Adrenal gland (tissue), 12 donors: ENCODE data around the gene CIRBP. TPM values are rescaled to one million over a fixed set of nuclear protein-coding genes. Genes with fewer than 3 reads are reported as not detected.

Source experiments
- DNase-seq, 7 donors: peaks; one replicate each; pipeline ENCODE4 v3.0.0-alpha.2; 2019 to 2020
- H3K27ac ChIP-seq, 5 donors: fragments of 200-600 bp; sonication (generic) in 4 of 5; 1 replicate in 3 of 5; 2 replicates in 2 of 5; pipeline versions ENCODE4 v1.5.1 to v1.8.0; 2016 to 2020; ENCODE audit warnings: mild to moderate bottlenecking in 1 of 5
- H3K27me3 ChIP-seq: fragments of 200-600 bp; 2 replicates; pipeline ENCODE4 v1.8.0; 2021
- H3K36me3 ChIP-seq, 2 donors: fragments of 200-600 bp; replicated peaks in 1 of 2; 1 replicate in 1 of 2; 2 replicates in 1 of 2; pipeline versions ENCODE4 v1.5.1 to v1.8.0; 2018 to 2022
- H3K4me1 ChIP-seq, 2 donors: fragments of 200-600 bp; replicated peaks in 1 of 2; 1 replicate in 1 of 2; 2 replicates in 1 of 2; pipeline versions ENCODE4 v1.5.1 to v1.8.0; 2018 to 2021
- H3K4me3 ChIP-seq, 4 donors: fragments of 200-600 bp; sonication (generic) in 3 of 4; one replicate each; pipeline ENCODE4 v1.5.1; 2016 to 2018
- H3K9me3 ChIP-seq, 3 donors: fragments of 200-600 bp; sonication (generic) in 1 of 3; replicated peaks in 1 of 3; 1 replicate in 2 of 3; 2 replicates in 1 of 3; pipeline versions ENCODE4 v1.5.1 to v1.8.0; 2016 to 2021
- POLR2A ChIP-seq, 2 donors: fragments of 450-650 bp; IDR thresholded peaks; one replicate each; pipeline ENCODE4 v1.6.1; 2017; ENCODE audit warnings: antibody characterized with exemption in 2 of 2, mild to moderate bottlenecking in 2 of 2, moderate library complexity in 1 of 2
- WGBS, 4 donors: extraction: QIAGEN DNeasy Blood & Tissue Kit in 2 of 4; methylation state at CpG; one replicate each; pipeline versions ENCODE4 v1.1.5 to v1.1.7; 2013 to 2017; 5-methylcytosine and 5-hydroxymethylcytosine counted together
- intact Hi-C, 2 donors: fragments of 100-400 bp; cut with DNase I; formaldehyde crosslinking; loops; one replicate each; pipeline versions ENCODE4 v1.14.1 to v1.15.0; 2022 to 2023
- polyA plus RNA-seq, 3 donors: library from polyadenylated mRNA; stranded (reverse); fragments of 200-250 nt in 2 of 3; fragments of 350-450 nt in 1 of 3; fragmentation: Illumina TruSeq in 1 of 3; extraction: RNeasy Lipid Tissue Mini Kit (QIAGEN cat#74804) in 1 of 3; gene quantifications; one replicate each; pipeline ENCODE4 v1.2.3, GENCODE V29; 2013 to 2014
- total RNA-seq, 9 donors: library from RNA; depleted of rRNA in 4 of 9; stranded (reverse); fragments of >200 nt in 4 of 9; fragments of 120-200 nt in 1 of 9; fragmentation: NEBNext Ultra II Directional in 1 of 9; extraction: Animal tissue kit (Norgen Biotek cat#: 25700) in 1 of 9; gene quantifications; one replicate each; pipeline versions ENCODE4 v1.1.0 to v1.2.4, GENCODE V29; 2013 to 2023
- TF ChIP-seq, protein P1 (sequence below), 6 experiments: fragments of 450-650 bp in 4 of 6; fragments of 200-600 bp in 2 of 6; sonication (generic) in 1 of 6; IDR thresholded peaks; 1 replicate in 5 of 6; 2 replicates in 1 of 6; pipeline versions ENCODE4 v1.5.1 to v1.8.0; 2016 to 2021; ENCODE audit warnings: antibody characterized with exemption in 6 of 6, mild to moderate bottlenecking in 2 of 6, moderate library complexity in 1 of 6
- donor health status: healthy with polysubstance abuse.
- donor health status: Bipolar disorder and iron deficiency.
- donor health status: DM: yes; HTN: yes; CAD: no.
- donor health status: DM: no; HTN: no; CAD: no.
- donor health status: DM: no; HTN: no; CAD: no.
- donor health status: DM: yes; HTN: yes; CAD: no.

Gene CIRBP
- total and polyA plus RNA-seq, 12 donors = 317 to 1,164 (median 685) TPM

DNA sequence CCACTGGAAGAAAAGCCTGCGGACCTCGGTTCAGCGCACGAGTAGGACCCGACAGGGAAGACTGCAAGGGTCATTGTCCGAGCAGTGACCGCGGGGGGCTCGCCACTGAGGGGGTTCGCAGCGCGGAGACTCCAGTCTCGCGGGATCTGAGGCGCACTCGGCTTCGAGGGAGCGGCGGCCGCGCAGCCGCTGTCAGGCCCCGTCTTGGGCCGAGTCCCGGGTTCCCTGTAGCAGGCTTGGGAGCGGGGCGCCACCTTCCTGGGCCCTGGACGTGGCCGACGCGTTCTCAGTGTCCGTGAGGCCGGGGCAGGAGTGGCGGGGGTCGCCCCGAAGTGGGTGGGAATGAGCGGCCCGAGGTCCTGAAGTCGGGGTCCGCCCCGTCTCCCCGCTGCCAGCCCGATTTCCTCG lies 5.7 kb downstream of the CIRBP start:
- Histone ChIP-seq H3K9me3 (no peaks in the 10 kb centered on the region), H3K27me3 (no peaks in the 10 kb centered on the region), H3K36me3 (peaks cover 0 to 64% of the 10 kb centered on the region in 2 donors), H3K27ac (peak overlapping the region; percentile 51 to 99 (median 98)), H3K4me1 (peaks cover 46 to 63% of the 10 kb centered on the region in 2 donors), H3K4me3 (peak overlapping the region in 2 of 4 donors; percentile 17 to 78)
- WGBS, 4 donors = 20 to 54% (median 33%) methylated on average over 5 to 44 of the region's 44 CpGs
- TF ChIP-seq, protein P1, sequence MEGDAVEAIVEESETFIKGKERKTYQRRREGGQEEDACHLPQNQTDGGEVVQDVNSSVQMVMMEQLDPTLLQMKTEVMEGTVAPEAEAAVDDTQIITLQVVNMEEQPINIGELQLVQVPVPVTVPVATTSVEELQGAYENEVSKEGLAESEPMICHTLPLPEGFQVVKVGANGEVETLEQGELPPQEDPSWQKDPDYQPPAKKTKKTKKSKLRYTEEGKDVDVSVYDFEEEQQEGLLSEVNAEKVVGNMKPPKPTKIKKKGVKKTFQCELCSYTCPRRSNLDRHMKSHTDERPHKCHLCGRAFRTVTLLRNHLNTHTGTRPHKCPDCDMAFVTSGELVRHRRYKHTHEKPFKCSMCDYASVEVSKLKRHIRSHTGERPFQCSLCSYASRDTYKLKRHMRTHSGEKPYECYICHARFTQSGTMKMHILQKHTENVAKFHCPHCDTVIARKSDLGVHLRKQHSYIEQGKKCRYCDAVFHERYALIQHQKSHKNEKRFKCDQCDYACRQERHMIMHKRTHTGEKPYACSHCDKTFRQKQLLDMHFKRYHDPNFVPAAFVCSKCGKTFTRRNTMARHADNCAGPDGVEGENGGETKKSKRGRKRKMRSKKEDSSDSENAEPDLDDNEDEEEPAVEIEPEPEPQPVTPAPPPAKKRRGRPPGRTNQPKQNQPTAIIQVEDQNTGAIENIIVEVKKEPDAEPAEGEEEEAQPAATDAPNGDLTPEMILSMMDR (IDR thresholded peaks at IDR 0.05) = no peak
- no peak for TF ChIP-seq POLR2A (IDR thresholded peaks at IDR 0.05)
- intact Hi-C loops = loop anchor here in 1 of 2 donors (10.0 kb wide), 1 partner anchor 160 kb away; the partner anchor contains the start of gene RPS15
- DNase-seq = peak in 1 of 7 donors; percentile 47

DNA sequence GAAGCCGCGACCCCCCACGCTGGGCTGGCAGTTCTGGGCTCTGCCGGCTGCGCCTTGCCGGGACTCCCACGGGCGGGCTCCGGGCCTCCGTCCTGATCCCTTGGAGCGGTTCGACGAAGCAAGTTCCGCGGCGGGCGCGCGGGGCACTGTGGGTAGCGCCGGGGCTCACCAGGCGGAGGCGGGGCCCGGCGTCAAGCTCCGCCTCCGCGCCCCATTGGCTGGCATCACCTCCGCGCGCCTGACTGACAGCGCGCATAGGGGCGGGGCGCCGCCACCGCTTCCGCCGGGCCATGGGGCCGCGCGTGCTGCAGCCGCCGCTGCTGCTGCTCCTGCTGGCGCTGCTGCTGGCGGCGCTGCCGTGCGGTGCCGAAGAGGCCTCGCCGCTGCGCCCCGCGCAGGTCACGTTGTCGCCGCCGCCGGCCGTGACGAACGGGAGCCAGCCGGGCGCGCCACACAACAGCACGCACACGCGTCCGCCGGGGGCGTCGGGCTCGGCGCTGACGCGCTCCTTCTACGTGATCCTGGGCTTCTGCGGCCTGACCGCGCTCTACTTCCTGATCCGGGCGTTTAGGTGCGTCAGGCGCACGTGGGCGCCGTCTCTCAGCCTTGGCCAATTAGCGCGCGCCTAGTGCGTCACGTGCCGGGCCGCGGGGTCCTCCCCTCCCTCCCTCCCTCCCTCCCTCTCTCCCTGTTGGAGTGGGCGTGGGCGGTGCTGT lies 6.3 kb downstream of the CIRBP start, which contains the start of gene FAM174C:
Gene FAM174C (plus strand): TSS at position 271 of the 716 bp plus-strand sequence. CDS start 20 bp downstream, at position 291.
- peaks cover 40 to 58% of the 10 kb centered on the region in 2 donors for H3K4me1 ChIP-seq
- H3K9me3 ChIP-seq = no peaks in the 10 kb centered on the region
- no peaks in the 10 kb centered on the region for H3K27me3 ChIP-seq
- peak within 1 kb of the TSS; percentile 51 to 99 (median 98) for H3K27ac ChIP-seq
- 0% methylated on average over 8 to 92 of the region's 98 CpGs; no CpG with 5 or more reads in 1 of the 4 donors for WGBS, 4 donors
- H3K36me3 ChIP-seq = peaks cover 0 to 64% of the 10 kb centered on the region in 2 donors
- TF ChIP-seq, protein P1 (IDR thresholded peaks at IDR 0.05) = peak in 2 of 6 experiments; percentile 3 to 23
- peak; percentile 70 to 74 for TF ChIP-seq POLR2A (IDR thresholded peaks at IDR 0.05)
- DNase-seq = peak; percentile 95 to 98 (median 97)
- H3K4me3 ChIP-seq = peak within 1 kb of the TSS in 2 of 4 donors; percentile 31 to 78
- intact Hi-C loops = loop anchor here in 1 of 2 donors (10.0 kb wide), 1 partner anchor 159 kb away; the partner anchor contains the start of gene RPS15

DNA sequence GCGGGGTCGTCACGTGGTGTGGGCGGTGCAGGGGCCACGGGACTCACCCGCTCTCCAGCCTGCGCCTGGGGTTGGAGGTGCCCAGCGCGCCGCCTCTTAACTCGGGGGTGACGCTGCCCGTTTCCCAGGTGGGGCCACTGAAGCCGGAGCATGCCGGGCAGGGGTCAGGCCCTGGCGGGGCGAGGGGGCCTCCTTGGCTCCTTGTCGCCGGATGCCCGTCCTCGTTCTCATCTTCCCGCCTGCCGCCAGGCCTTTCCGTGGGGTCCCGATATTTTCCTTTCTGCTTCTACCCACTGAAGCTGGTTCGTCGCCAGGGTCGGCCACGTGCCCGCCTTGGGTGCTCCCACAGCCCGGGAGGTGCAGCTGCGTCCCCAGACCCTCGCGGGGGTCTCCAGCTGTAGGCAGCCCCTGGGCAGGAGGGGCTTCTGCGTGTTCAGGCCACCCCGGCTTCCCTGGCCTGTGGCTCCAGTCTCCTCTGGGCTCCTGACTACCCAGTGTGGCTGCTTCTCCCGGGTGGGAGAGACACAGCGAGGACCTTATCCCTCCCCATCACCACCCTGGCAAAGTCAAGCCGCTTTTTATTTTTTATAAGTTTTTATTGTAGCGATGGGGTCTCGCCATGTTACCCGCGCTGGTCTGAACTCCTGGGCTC lies 7.0 kb downstream of the CIRBP start:
- peak in 1 of 7 donors; percentile 50 for DNase-seq
- H3K4me1 ChIP-seq = peaks cover 33 to 51% of the 10 kb centered on the region in 2 donors
- H3K27ac ChIP-seq = peak overlapping the region; percentile 3 to 99 (median 98)
- 10 to 44% (median 11%) methylated on average over 9 to 43 of the region's 43 CpGs for WGBS, 4 donors
- H3K27me3 ChIP-seq = no peaks in the 10 kb centered on the region
- H3K36me3 ChIP-seq = peaks cover 0 to 58% of the 10 kb centered on the region in 2 donors
- no peaks in the 10 kb centered on the region for H3K9me3 ChIP-seq
- intact Hi-C loops = loop anchor here in 1 of 2 donors (10.0 kb wide), 1 partner anchor 159 kb away; the partner anchor contains the start of gene RPS15
- TF ChIP-seq, protein P1 (IDR thresholded peaks at IDR 0.05) = no peak
- no peak for TF ChIP-seq POLR2A (IDR thresholded peaks at IDR 0.05)
- H3K4me3 ChIP-seq = peak overlapping the region in 2 of 4 donors; percentile 31 to 78

DNA sequence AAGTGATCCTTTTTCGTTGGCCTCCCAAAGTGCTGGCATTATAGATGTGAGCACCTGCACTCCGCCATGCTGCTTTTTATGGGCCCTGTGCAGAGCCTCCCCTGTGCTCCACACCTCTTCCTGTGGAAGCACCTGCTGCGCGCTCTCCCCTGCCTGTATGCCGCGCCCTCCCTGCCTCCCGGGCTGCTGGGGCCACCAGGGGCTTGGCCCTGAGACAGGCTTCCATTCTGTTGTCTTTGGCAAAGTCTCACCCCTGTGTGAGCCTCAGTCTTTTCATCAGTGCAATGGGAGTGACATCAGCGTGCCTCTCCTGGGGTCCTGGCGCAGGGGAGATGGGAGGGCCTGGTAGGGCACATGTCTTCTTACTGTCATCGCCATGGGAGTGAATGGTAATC lies 7.5 kb downstream of the CIRBP start:
- Histone ChIP-seq H3K4me1 (peaks cover 28 to 46% of the 10 kb centered on the region in 2 donors), H3K9me3 (no peaks in the 10 kb centered on the region), H3K27me3 (no peaks in the 10 kb centered on the region), H3K36me3 (peaks cover 0 to 52% of the 10 kb centered on the region in 2 donors), H3K4me3 (peak overlapping the region in 1 of 4 donors; percentile 78), H3K27ac (peak overlapping the region in 3 of 5 donors; percentile 13 to 99 (median 98))
- intact Hi-C loops = loop anchor here in 1 of 2 donors (10.0 kb wide), 1 partner anchor 158 kb away; the partner anchor contains the start of gene RPS15
- TF ChIP-seq, protein P1 (IDR thresholded peaks at IDR 0.05) = no peak
- TF ChIP-seq POLR2A (IDR thresholded peaks at IDR 0.05) = no peak
- WGBS, 4 donors = 68 to 81% (median 74%) methylated on average over 10 of the region's 10 CpGs
- DNase-seq = peak in 4 of 7 donors; percentile 42 to 73 (median 48)
